PFSK-1 (cell line): ENCODE measurements around the gene ANO8.

Experiments
- POLR2AphosphoS5 ChIP-seq: IDR thresholded peaks from 2 replicates; pipeline ENCODE4 v1.6.1; 2012; ENCODE audit warnings: low read depth, mild to moderate bottlenecking, control low read depth, low read length, moderate library complexity
- REST ChIP-seq, 2 experiments: IDR thresholded peaks; 2 replicates each; pipeline versions ENCODE4 v1.6.1 to v1.8.0; 2011 to 2012; ENCODE audit warnings: low read depth in 2 of 2, low read length in 2 of 2, control low read depth in 1 of 2, inconsistent platforms in 1 of 2, mild to moderate bottlenecking in 1 of 2, moderate library complexity in 1 of 2; ENCODE audit not compliant: insufficient read depth in 1 of 2

GRCh38 chr19:17311455-17312188 lies 23.0 kb downstream of the ANO8 start:
- TF ChIP-seq POLR2AphosphoS5 (no peak), REST (IDR thresholded peaks at IDR 0.05; ENCODE audit: insufficient read depth in 1 of 2, low read depth in 2 of 2, low read length in 2 of 2) (no peak)
